GM12864 (cell line): ENCODE measurements around the gene COL19A1.
"Not testable (repeated sequence)": the region's sequence is repeated elsewhere in the genome, so short reads cannot be mapped to it uniquely, and the experiment has no call there.

Source experiments
- DNase-seq: peaks from one replicate; pipeline ENCODE4 v3.0.0-alpha.2; 2011; ENCODE audit warnings: low read depth
- H3K4me3 ChIP-seq: 2 replicates; pipeline ENCODE4 v1.5.1; 2011; ENCODE audit warnings: mild to moderate bottlenecking, low read depth, low read length, control low read depth
- TF ChIP-seq, protein P1 (sequence below): IDR thresholded peaks from 2 replicates; pipeline ENCODE4 v1.5.1; 2011; ENCODE audit warnings: low read depth, mild to moderate bottlenecking, moderate library complexity, low read length, control low read depth, inconsistent platforms; ENCODE audit errors: missing control alignments

Gene COL19A1

DNA sequence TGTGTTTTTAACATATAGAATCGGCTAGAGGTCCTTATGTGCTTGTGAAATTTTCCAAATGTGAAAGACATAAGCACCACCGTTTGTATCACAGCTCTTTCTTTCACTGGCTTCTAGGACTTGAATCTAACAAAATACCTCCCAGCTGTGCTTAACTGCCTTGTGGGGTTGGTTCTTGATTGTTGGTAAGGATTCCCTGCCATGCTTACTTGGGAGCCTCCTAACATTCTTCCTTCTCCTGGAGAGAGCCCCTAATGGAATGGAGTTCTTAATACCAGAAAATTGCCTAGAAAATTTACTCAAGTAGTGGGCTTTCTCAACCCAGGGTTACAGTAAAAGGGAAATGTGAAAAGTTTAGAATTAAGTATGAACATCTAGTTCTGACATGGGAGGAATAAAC, 121.2 kb downstream of the COL19A1 start:
- TF ChIP-seq, protein P1, sequence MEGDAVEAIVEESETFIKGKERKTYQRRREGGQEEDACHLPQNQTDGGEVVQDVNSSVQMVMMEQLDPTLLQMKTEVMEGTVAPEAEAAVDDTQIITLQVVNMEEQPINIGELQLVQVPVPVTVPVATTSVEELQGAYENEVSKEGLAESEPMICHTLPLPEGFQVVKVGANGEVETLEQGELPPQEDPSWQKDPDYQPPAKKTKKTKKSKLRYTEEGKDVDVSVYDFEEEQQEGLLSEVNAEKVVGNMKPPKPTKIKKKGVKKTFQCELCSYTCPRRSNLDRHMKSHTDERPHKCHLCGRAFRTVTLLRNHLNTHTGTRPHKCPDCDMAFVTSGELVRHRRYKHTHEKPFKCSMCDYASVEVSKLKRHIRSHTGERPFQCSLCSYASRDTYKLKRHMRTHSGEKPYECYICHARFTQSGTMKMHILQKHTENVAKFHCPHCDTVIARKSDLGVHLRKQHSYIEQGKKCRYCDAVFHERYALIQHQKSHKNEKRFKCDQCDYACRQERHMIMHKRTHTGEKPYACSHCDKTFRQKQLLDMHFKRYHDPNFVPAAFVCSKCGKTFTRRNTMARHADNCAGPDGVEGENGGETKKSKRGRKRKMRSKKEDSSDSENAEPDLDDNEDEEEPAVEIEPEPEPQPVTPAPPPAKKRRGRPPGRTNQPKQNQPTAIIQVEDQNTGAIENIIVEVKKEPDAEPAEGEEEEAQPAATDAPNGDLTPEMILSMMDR: no peak
- no peak for DNase-seq
- H3K4me3 ChIP-seq: no peak overlapping the region

DNA sequence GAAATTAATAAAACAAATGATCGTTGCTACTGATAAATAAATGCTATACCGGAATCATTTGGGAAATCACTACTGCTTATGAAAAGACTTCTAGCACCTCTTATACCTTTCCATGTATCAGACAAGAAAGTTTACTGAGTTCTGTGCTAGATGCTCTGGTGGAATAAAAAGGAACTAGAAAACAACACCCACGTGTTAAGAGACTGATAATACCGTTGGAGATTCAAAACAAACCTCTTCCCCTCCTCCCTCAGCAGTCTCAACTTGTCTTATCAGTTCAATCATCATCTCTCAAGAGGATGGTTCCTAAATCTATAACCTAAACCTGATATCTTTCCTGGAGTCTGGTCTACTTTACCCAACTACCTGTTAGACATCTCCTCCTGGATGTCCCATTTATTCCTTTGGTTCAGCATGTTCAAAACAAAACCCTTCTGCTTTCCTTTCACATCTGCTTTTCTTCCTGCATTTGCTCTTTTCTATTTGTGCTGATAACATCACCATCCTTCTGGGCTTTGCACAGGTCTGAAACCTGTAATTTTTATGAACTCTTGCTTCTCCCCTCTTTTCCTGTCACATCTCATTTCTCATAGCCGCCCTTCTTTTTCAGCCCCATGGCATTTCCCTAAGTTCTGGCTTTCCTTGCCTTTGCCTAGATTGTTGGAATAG, 122.2 kb downstream of the COL19A1 start:
- no peak for DNase-seq
- H3K4me3 ChIP-seq: no peak overlapping the region
- TF ChIP-seq, protein P1: no peak

DNA sequence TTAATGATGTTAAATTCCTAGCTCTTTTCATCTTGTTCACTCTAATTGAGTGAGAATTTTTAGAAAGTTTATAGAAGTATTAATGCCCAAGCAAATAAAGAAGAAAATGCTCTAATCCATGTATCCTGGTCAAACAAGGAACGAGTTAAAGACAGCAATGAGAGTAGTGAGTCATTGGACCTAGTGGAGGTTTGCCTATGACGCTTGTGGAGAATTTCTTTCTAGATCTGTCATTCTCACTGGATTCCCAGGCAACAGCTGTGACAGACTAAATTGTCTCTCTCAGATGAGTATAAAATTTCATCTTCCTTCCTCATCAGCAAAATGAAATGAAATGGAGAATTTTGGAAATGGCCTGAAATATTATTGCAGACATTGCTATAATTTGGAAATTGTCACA, 127.9 kb downstream of the COL19A1 start:
- DNase-seq: no peak
- TF ChIP-seq, protein P1: no peak
- H3K4me3 ChIP-seq: no peak overlapping the region

DNA sequence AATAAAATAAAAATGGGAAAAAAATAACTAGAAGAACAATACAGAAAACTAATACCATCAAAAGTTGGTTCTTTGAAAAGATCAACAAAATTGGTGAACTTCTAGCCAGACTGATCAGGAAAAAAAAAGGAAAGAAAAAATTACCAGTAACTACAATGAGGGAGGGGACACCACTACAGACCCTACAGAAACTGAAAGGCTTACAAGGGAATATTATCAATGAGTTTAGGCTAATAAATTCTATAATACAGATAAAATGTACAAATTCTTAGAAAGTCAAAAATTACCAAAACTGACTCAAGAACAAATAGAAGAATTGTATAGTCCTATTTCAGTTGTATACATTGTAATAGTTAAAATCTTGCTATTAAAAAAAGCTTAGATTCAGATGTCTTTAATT, 141.8 kb downstream of the COL19A1 start:
- TF ChIP-seq, protein P1: no peak

DNA sequence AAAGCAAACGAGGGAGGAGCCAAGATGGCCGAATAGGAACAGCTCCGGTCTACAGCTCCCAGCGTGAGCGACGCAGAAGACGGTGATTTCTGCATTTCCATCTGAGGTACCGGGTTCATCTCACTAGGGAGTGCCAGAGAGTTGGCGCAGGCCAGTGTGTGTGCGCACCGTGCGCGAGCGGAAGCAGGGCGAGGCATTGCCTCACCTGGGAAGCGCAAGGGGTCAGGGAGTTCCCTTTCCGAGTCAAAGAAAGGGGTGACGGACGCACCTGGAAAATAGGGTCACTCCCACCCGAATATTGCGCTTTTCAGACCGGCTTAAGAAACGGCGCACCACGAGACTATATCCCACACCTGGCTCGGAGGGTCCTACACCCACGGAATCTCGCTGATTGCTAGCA, 144.0 kb downstream of the COL19A1 start:
- DNase-seq, H3K4me3 ChIP-seq: not testable (repeated sequence)

More for the DNA sequence above, 141.8 kb downstream of the COL19A1 start:
- DNase-seq: no peak
- H3K4me3 ChIP-seq: no peak overlapping the region

DNA sequence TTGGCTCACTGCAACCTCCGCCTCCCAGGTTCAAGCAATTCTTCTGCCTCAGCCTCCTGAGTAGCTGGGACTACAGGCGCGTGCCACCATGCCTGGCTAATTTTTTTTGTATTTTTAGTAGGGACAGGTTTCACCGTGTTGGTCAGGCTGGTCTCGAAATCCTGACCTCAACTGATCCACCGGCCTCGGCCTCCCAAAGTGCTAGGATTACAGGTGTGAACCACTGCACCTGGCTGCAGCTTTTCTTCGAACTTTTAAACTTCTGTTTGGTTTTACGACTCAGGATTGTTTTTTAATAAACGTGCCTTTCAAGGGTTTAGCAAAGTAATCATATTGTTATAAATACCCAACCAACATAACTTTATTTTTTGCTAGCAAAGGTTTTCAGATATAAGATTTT, 156.8 kb downstream of the COL19A1 start:
- not testable (repeated sequence) for H3K4me3 ChIP-seq, DNase-seq

DNA sequence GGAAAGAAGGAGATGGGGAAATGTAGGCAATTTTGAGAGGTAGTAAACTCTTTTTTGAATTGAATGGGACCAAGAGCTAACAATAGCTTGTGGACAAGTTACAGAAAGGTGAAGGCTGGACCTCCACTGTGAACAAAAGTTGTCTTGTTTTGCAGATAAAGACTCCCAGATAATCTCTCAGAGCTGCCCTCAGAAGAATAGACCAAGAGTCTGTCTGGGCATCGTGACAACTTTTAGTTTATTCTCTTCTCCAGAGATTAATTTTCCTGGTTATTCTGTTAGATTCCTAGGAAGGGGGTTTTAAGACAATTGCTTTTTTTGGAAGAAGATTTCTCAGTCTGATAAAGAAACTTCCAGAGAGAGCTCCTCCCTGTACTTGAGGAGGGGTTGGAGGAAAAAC, 161.9 kb downstream of the COL19A1 start:
- no peak overlapping the region for H3K4me3 ChIP-seq
- TF ChIP-seq, protein P1: no peak
- no peak for DNase-seq

DNA sequence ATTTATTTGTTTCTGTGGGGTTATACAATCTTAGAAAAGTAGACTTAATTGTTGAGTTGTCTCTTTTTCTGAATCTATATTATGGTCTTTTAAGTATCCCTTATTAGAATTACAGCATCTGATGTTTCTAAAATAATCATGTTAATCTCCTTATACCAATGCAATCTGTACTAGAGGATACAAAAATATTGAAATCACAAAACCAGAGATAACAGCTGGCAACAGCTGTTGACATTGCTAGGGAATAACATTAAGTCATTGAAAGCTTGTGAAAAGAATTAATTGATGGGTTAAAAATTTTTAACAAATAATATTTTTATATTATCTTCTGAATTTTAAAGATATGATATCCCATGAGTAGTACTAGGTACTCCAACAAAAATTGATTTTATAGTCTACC, 162.6 kb downstream of the COL19A1 start:
- no peak overlapping the region for H3K4me3 ChIP-seq
- TF ChIP-seq, protein P1: no peak
- DNase-seq: no peak
